ENCODE measurements around the gene SEMA5A. TPM values are rescaled to one million over a fixed set of nuclear protein-coding genes. Genes with fewer than 3 reads are reported as not detected.

Gene SEMA5A
- polyA plus RNA-seq, 1 experiment: 98.4 TPM

GRCh38 chr5:9438596-9439354 lies 107.1 kb downstream of the SEMA5A start:
- ChIA-PET CTCF (interaction anchor here (1.0 kb wide), 1 partner anchor 79 kb away, joined by 3 read pairs; no protein-coding TSS in a partner anchor), POLR2A (no interaction called here)
- H3K27me3 ChIP-seq (ENCODE audit: control insufficient read depth, insufficient read depth, low read length): no peaks in the 10 kb centered on the region
- TF ChIP-seq CTCF (IDR thresholded peaks at IDR 0.05; ENCODE audit: insufficient read depth, low read depth, low read length): no peak
- DNase-seq (ENCODE audit: low read depth): no peak
- no peak overlapping the region for H3K4me3 ChIP-seq (ENCODE audit: low read depth, low read length)
- peaks cover 6% of the 10 kb centered on the region for H3K36me3 ChIP-seq (ENCODE audit: control insufficient read depth, insufficient read depth, low read length)

- H3K36me3 ChIP-seq (ENCODE audit: control insufficient read depth, insufficient read depth, low read length): peaks cover 6% of the 10 kb centered on the region
- ChIA-PET POLR2A (no interaction called here), CTCF (no interaction called here)
- no peaks in the 10 kb centered on the region for H3K27me3 ChIP-seq (ENCODE audit: control insufficient read depth, insufficient read depth, low read length)
- H3K4me3 ChIP-seq (ENCODE audit: low read depth, low read length): no peak overlapping the region
- DNase-seq (ENCODE audit: low read depth): peak; percentile 72
- no peak for TF ChIP-seq CTCF (IDR thresholded peaks at IDR 0.05; ENCODE audit: insufficient read depth, low read depth, low read length)
These were observed 108.1 kb downstream of the SEMA5A start for GRCh38 chr5:9437741-9438240.

GRCh38 chr5:9431496-9432258 lies 114.2 kb downstream of the SEMA5A start:
- Histone ChIP-seq H3K27me3 (ENCODE audit: control insufficient read depth, insufficient read depth, low read length) (no peaks in the 10 kb centered on the region), H3K4me3 (ENCODE audit: low read depth, low read length) (no peak overlapping the region), H3K36me3 (ENCODE audit: control insufficient read depth, insufficient read depth, low read length) (peaks cover 5% of the 10 kb centered on the region)
- CTCF ChIA-PET: interaction anchor here (0.8 to 1.2 kb wide), 4 partner anchors 8 to 113 kb away, joined by 3 to 6 read pairs (median 4); no protein-coding TSS in a partner anchor
- TF ChIP-seq CTCF (IDR thresholded peaks at IDR 0.05; ENCODE audit: insufficient read depth, low read depth, low read length): no peak
- POLR2A ChIA-PET: no interaction called here
- DNase-seq (ENCODE audit: low read depth): no peak

- TF ChIP-seq CTCF (IDR thresholded peaks at IDR 0.05; ENCODE audit: insufficient read depth, low read depth, low read length): no peak
- H3K4me3 ChIP-seq (ENCODE audit: low read depth, low read length): no peak overlapping the region
- ChIA-PET POLR2A (no interaction called here), CTCF (interaction anchor here (0.9 to 1.2 kb wide), 3 partner anchors 8 to 114 kb away, joined by 3 to 6 read pairs (median 5); no protein-coding TSS in a partner anchor)
- DNase-seq (ENCODE audit: low read depth): no peak
- peaks cover 3% of the 10 kb centered on the region for H3K36me3 ChIP-seq (ENCODE audit: control insufficient read depth, insufficient read depth, low read length)
- H3K27me3 ChIP-seq (ENCODE audit: control insufficient read depth, insufficient read depth, low read length): no peaks in the 10 kb centered on the region
These were observed 114.8 kb downstream of the SEMA5A start for GRCh38 chr5:9431151-9431495.

GRCh38 chr5:9430306-9430705 lies 115.6 kb downstream of the SEMA5A start:
- no peaks in the 10 kb centered on the region for H3K27me3 ChIP-seq (ENCODE audit: control insufficient read depth, insufficient read depth, low read length)
- ChIA-PET POLR2A (no interaction called here), CTCF (interaction anchor here (1.2 kb wide), 1 partner anchor 114 kb away, joined by 5 read pairs; no protein-coding TSS in a partner anchor)
- no peak for TF ChIP-seq CTCF (IDR thresholded peaks at IDR 0.05; ENCODE audit: insufficient read depth, low read depth, low read length)
- H3K4me3 ChIP-seq (ENCODE audit: low read depth, low read length): no peak overlapping the region
- DNase-seq (ENCODE audit: low read depth): no peak
- H3K36me3 ChIP-seq (ENCODE audit: control insufficient read depth, insufficient read depth, low read length): peaks cover 1% of the 10 kb centered on the region

Data from BJ (cell line).